Measurements from ENCODE around the gene TELO2.
A peak's percentile ranks its signal among the peaks of the same experiment; 100 is the strongest.

Gene TELO2

GRCh38 chr16:1492923-1493745 is at the start of gene TELO2:
Gene TELO2, plus strand, starts transcription at chr16:1493360. Its CDS starts 922 bp downstream, at chr16:1494282.
- Mint-ChIP-seq H3K27ac (peak within 1 kb of the TSS; percentile 98), H3K4me1 (ENCODE audit: low read depth) (peaks cover 36% of the 10 kb centered on the region), H3K4me3 (peak within 1 kb of the TSS; percentile 91), H3K9me3 (no peaks in the 10 kb centered on the region), H3K27me3 (no peaks in the 10 kb centered on the region), H3K36me3 (ENCODE audit: low read depth) (peaks cover 53% of the 10 kb centered on the region)
- intact Hi-C loops (cut with micrococcal nuclease), result loop anchor here (2.0 kb wide), 1 partner anchor 18 kb away; the partner anchor contains the start of gene CLCN7

DNA sequence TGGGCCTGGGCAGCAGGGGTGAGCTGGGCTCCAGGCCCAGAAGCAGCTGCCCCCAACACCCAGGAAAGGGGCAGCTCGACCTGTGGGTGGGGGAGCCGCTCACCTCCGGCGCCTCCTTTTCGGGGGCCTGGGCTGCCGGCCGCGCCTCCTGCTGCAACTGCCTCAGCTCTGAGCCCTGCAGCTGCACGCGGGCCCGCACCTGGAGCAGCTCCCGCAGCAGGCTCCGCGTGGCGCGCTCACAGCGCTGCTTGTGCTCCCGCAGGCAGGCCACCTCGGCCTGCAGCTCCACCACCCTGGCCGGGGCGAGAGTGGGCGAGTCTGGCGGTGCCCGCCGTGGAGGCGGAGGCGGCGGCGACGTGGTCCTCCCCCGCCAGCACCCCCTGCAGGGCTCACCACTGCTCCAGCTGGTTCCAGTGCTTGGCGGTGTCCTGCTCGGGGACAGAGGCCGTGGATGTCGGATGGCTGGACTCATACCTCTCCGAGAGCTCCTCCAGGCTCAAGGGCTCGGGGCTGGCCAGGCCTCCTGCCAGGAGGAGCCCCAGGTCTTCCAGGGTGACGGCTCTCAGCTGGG is 49.7 kb upstream of the TELO2 start:
- Mint-ChIP-seq H3K27me3 (no peaks in the 10 kb centered on the region), H3K36me3 (ENCODE audit: low read depth) (peaks cover 79% of the 10 kb centered on the region), H3K4me1 (ENCODE audit: low read depth) (no peaks in the 10 kb centered on the region), H3K27ac (peak overlapping the region; percentile 43), H3K9me3 (no peaks in the 10 kb centered on the region), H3K4me3 (no peak overlapping the region)
- intact Hi-C loops (cut with micrococcal nuclease), result no loop called here

- H3K4me1 Mint-ChIP-seq (ENCODE audit: low read depth), result no peaks in the 10 kb centered on the region
- H3K4me3 Mint-ChIP-seq, result no peak within 1 kb of the TSS
- intact Hi-C loops (cut with micrococcal nuclease), result no loop called here
- no peak within 1 kb of the TSS for H3K27ac Mint-ChIP-seq
- peaks cover 79% of the 10 kb centered on the region for H3K36me3 Mint-ChIP-seq (ENCODE audit: low read depth)
- no peaks in the 10 kb centered on the region for H3K27me3 Mint-ChIP-seq
- no peaks in the 10 kb centered on the region for H3K9me3 Mint-ChIP-seq
Observed at GRCh38 chr16:1443980-1444729, 49.0 kb upstream of the TELO2 start, which contains the start of gene CCDC154. Gene CCDC154, minus strand, starts transcription at chr16:1444556. Its CDS starts 234 bp downstream, at chr16:1444322.

DNA sequence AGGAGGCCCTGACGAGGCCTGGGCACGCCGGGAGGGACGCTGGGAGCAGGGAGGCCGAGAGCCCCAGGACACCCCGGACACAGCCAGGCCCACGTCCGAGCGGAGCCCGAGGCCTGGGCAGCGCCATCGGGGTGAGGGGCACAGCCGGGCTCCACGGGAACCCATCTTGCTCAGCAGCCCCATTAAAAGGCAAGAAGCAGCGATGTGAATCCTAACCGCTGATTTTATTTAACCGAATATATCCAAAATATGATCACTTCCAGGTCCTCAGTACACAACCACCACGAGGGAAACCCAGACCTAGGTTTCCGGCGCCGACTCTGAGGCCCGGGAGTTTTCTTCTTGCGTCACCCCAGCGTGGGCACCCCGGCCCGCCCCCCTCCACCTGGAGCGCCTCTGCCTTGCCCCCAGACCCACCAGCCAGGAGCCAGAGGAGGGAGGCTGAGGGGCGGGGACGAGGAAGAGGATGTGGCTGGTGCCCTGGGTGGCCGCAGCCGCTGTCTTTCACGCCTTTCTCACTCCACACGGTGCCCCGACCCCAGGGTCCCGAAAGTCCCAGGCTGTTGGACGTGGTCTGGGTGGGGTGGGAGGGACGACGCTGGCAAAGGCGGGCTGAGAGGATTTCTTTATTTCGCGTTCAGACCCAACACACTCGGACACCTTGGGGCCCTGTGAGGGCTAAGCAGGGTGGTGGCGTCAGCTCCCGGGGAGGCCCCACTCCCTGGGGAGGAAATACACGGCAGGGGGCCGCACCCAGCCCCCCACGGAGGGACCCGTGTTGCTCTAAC is 48.2 kb upstream of the TELO2 start:
- H3K36me3 Mint-ChIP-seq (ENCODE audit: low read depth), result peaks cover 82% of the 10 kb centered on the region
- H3K4me1 Mint-ChIP-seq (ENCODE audit: low read depth), result no peaks in the 10 kb centered on the region
- H3K4me3 Mint-ChIP-seq, result no peak overlapping the region
- H3K9me3 Mint-ChIP-seq, result no peaks in the 10 kb centered on the region
- intact Hi-C loops (cut with micrococcal nuclease), result no loop called here
- H3K27ac Mint-ChIP-seq, result no peak overlapping the region
- H3K27me3 Mint-ChIP-seq, result no peaks in the 10 kb centered on the region

DNA sequence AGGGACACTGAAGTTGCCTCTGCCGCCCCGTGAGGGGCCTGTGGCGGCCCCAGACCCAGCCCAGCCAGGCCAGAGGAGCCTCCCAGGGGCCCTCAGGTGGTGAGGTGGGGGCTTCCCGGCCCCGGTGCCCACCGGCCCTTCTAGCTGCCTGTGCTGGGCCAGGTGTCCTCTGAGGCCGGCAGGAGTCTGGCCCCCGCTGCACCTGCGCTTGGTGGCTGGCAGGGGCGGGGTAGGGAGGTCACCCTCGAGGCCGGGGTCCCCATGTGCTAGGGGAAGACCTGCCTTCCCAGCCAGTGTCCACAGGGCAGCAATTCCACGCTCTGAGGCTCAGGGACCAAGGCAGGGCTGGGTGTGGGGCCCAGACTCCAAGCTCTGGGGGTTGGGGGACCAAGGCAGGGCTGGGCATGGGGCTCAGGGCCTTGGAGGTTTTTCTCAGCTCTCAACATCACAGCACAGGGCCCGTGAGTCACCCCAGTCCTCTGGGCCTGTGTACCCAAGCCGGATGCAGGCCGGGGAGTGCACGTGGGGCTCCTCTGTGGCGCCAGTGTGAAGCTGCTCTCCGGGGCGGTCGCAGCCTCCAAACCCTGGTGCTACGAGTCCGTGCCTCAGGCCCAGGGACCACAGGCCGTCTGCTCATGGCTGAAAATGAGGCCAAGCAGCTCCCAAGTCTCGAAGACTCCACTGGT is 47.5 kb upstream of the TELO2 start:
- no peak overlapping the region for H3K27ac Mint-ChIP-seq
- H3K4me3 Mint-ChIP-seq, result no peak overlapping the region
- intact Hi-C loops (cut with micrococcal nuclease), result no loop called here
- H3K27me3 Mint-ChIP-seq, result no peaks in the 10 kb centered on the region
- no peaks in the 10 kb centered on the region for H3K9me3 Mint-ChIP-seq
- H3K36me3 Mint-ChIP-seq (ENCODE audit: low read depth), result peaks cover 83% of the 10 kb centered on the region
- no peaks in the 10 kb centered on the region for H3K4me1 Mint-ChIP-seq (ENCODE audit: low read depth)

GRCh38 chr16:1446296-1447080 is 46.7 kb upstream of the TELO2 start:
- peaks cover 84% of the 10 kb centered on the region for H3K36me3 Mint-ChIP-seq (ENCODE audit: low read depth)
- H3K9me3 Mint-ChIP-seq, result no peaks in the 10 kb centered on the region
- H3K27me3 Mint-ChIP-seq, result no peaks in the 10 kb centered on the region
- H3K4me3 Mint-ChIP-seq, result no peak overlapping the region
- H3K27ac Mint-ChIP-seq, result no peak overlapping the region
- no peaks in the 10 kb centered on the region for H3K4me1 Mint-ChIP-seq (ENCODE audit: low read depth)
- intact Hi-C loops (cut with micrococcal nuclease), result no loop called here

DNA sequence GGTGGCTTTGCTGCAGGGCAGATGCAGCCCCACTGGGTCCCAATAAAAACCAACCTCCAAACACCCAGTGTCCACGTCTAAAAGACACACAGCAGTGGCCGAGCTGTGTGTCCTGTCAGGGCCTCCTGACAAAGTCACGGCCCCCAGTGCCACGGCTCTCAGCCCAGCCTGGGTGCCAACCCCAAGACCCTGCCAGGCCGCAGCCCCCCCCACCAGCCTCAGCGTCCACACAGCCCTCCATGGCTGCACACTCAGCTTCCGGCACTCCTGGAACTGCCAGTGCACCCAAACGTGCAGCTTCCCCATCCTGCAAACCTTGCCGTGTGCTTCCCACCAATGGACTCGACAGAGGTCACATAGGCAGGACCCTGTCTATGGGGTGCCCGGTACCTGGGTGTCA is 45.2 kb upstream of the TELO2 start:
- no peaks in the 10 kb centered on the region for H3K9me3 Mint-ChIP-seq
- intact Hi-C loops (cut with micrococcal nuclease), result no loop called here
- no peaks in the 10 kb centered on the region for H3K4me1 Mint-ChIP-seq (ENCODE audit: low read depth)
- H3K27me3 Mint-ChIP-seq, result no peaks in the 10 kb centered on the region
- H3K4me3 Mint-ChIP-seq, result no peak overlapping the region
- H3K36me3 Mint-ChIP-seq (ENCODE audit: low read depth), result peaks cover 86% of the 10 kb centered on the region
- H3K27ac Mint-ChIP-seq, result no peak overlapping the region

DNA sequence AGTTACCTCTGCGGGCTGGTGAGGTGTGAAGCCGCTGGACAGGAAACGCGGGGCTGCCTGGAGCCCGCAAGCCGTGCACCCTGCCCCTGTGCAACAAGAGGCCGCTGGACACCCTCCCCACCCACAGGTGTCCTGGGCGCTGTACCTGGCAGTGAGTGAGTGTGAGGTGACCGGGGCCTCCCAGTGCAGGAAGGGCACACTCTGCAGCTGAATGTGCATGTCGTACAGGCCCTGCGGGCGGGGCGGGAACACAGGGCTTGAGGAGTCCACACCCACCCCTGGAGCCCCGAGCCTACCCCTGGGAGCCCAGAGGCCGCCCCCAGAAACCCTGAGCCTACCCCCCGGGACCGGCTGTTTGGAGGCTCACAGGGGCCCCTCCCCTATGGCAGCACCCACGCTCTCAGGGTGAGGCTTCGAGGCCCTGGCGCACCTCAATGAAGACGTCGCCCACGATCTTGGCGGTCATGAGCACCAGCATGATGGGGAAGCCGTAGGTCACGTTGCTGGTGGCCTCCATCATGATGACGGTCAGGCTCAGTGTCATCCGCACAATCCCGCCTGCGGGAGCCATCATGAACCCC is 44.5 kb upstream of the TELO2 start:
- Mint-ChIP-seq H3K27ac (no peak overlapping the region), H3K4me1 (ENCODE audit: low read depth) (no peaks in the 10 kb centered on the region), H3K27me3 (no peaks in the 10 kb centered on the region), H3K9me3 (no peaks in the 10 kb centered on the region), H3K4me3 (no peak overlapping the region), H3K36me3 (ENCODE audit: low read depth) (peaks cover 91% of the 10 kb centered on the region)
- intact Hi-C loops (cut with micrococcal nuclease), result no loop called here

DNA sequence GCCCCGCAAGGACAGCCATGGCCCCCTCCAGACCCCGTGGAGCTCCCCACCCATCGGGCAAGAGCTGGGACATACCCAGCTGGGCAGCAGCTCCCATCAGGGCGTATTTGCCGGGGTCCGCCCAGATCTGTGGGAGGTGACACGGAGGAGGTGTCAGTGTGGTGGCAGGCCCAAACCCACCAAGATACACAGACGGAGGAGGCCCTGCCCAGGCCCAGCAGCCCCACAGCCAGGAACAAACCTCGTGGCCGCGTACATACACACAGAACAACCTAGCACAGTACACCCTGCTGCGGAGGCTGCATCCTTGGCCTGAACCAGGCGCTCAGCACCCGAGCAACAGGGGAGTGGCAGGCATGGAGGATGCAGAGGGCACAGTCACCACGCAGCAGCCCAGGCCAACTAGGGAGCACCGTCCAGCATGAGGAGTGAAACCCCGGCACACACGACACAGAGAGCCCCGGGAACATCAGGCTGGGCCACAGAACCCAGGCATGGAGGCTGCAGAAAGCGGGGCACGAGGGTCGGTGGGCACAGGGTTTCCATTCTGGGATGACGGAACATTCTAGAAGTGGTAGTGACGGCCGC is 43.9 kb upstream of the TELO2 start:
- no peak overlapping the region for H3K4me3 Mint-ChIP-seq
- H3K27me3 Mint-ChIP-seq, result no peaks in the 10 kb centered on the region
- no peak overlapping the region for H3K27ac Mint-ChIP-seq
- no peaks in the 10 kb centered on the region for H3K4me1 Mint-ChIP-seq (ENCODE audit: low read depth)
- peaks cover 98% of the 10 kb centered on the region for H3K36me3 Mint-ChIP-seq (ENCODE audit: low read depth)
- intact Hi-C loops (cut with micrococcal nuclease), result no loop called here
- H3K9me3 Mint-ChIP-seq, result no peaks in the 10 kb centered on the region

- Mint-ChIP-seq H3K4me3 (no peak overlapping the region), H3K27ac (no peak overlapping the region), H3K27me3 (no peaks in the 10 kb centered on the region), H3K9me3 (no peaks in the 10 kb centered on the region), H3K36me3 (ENCODE audit: low read depth) (peaks cover 100% of the 10 kb centered on the region), H3K4me1 (ENCODE audit: low read depth) (no peaks in the 10 kb centered on the region)
- intact Hi-C loops (cut with micrococcal nuclease), result no loop called here
Observed at GRCh38 chr16:1450218-1450617, 42.9 kb upstream of the TELO2 start.

DNA sequence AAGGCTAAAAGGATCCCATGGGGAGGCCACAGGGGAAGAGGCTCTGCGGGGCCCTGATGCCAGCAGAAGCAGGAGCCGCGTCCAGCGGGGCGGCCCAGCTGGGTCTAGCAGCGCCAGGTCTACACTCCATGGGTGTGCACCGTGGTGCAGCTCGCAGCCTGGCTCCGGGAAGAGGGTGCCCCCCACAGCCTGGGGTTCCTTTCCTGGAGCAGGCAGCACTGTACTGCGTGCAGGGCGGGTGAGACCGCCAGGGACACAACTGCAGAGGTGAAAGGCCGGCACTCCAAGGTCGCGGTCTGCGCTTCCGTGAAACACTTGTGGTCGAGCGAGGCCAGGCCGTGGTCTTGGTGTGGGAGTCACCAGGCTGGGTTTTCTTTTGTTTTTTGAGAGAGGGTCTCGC is 42.3 kb upstream of the TELO2 start:
- Mint-ChIP-seq H3K4me3 (no peak overlapping the region), H3K27ac (no peak overlapping the region), H3K4me1 (ENCODE audit: low read depth) (no peaks in the 10 kb centered on the region), H3K36me3 (ENCODE audit: low read depth) (peaks cover 100% of the 10 kb centered on the region), H3K27me3 (no peaks in the 10 kb centered on the region), H3K9me3 (no peaks in the 10 kb centered on the region)
- intact Hi-C loops (cut with micrococcal nuclease), result no loop called here

DNA sequence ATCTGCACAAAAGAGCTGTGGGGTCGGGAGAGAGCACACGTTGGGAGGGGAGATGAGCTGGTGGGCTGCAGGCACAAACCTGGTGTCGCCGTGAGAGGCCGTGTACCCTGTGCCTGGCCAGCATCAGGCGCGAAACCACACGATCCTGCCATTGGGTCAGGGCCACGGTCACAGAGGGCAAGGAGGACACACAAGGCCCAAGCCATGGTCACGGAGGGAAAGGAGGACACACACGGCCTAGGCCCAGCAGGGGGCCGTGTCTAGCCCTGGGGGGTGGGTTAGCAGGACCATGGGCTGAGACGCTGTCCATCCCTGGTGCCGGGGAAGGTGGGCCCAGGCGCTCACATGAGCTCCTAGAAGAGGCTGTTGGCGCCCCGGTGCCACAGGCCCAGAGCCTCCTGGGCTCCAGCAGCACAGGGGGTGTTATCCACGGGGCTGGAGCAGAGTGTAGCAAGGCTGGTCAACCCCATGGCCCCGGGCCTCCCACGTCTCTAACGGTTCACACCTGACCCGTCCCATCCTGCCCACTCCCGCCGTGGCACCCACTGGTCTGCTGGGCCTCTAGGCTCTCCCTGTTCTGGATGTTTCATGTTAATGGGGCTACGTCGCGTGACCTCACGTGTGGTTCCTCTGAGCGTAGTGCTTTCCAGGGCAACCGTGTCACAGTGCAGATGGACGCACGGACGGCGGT is 41.3 kb upstream of the TELO2 start:
- Mint-ChIP-seq H3K36me3 (ENCODE audit: low read depth) (peaks cover 100% of the 10 kb centered on the region), H3K27me3 (no peaks in the 10 kb centered on the region), H3K27ac (no peak overlapping the region), H3K4me1 (ENCODE audit: low read depth) (no peaks in the 10 kb centered on the region), H3K4me3 (no peak overlapping the region), H3K9me3 (no peaks in the 10 kb centered on the region)
- intact Hi-C loops (cut with micrococcal nuclease), result no loop called here

Measured in dendritic cell treated with granulocyte-macrophage colony-stimulating factor and Interleukin-4, amounts not matched to agents 40 ng/mL and 50 ng/mL, for 4 days (primary cell).